OCI-LY1 (cell line): ENCODE measurements around the gene UGT1A4.
A peak's percentile ranks its signal among the peaks of the same experiment; 100 is the strongest.

ENCODE experiments used
- CTCF ChIP-seq: fragments of 200-600 bp; sonication (generic), shearing (Covaris generic); IDR thresholded peaks from 2 replicates; pipeline ENCODE4 v1.5.1; 2017; ENCODE audit warnings: mild to moderate bottlenecking, antibody characterized with exemption, low read length, moderate library complexity, mixed read lengths
- EZH2 ChIP-seq: fragments of 200-600 bp; sonication (generic), shearing (Covaris generic); IDR thresholded peaks from 2 replicates; pipeline ENCODE4 v1.8.0; 2017; ENCODE audit warnings: borderline replicate concordance, mixed run types, mild to moderate bottlenecking, antibody characterized with exemption, low read length, moderate library complexity, mixed read lengths

GRCh38 chr2:233807215-233807865 is 88.8 kb downstream of the UGT1A4 start:
- TF ChIP-seq CTCF (peak; percentile 5; the same call in 1 of the 2 replicates), EZH2 (no peak)
